ENCODE data around the gene MYO15A.

Gene MYO15A

DNA sequence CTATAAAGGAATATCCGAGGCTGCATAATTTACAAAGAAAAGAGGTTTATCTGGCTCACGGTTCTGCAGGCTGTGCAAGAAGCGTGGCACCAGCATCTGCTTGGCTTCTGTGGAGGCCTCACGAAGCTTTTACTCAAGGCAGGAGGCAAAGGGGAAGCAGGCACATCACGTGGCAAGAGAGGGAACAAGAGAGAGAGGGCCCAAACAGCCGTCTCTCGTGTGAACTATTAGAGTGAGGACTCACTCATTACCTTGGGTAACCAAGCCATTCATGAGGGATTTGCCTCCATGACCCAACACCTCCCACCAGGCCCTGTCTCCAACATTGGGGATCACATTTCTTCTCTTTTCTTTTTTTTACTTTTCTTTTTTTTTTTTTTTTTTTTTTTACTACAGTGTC, 67.6 kb downstream of the MYO15A start:
- H3K4me3 ChIP-seq (ENCODE audit: low read length): no peak overlapping the region
- no peak for TF ChIP-seq ZNF274 (IDR thresholded peaks at IDR 0.05; ENCODE audit: low read depth, low read length)

DNA sequence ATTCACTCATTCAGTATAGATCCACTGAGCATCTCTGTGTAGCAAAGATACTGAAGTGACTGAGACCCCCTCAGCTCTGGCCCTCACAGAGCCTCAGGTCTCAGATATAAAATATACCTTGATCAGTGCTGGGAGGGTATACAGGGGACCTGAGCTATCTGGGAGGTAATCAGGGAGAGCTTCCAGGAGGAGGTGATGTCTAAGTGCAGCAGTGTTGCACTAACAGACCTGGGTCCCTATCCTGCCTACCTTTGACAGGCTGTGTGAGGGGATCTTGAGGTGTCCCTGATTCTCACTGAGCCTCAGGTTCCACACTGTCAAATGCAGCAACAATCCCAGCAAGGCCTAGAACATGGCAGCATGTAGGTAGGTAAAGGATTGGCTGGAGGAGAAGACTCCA, 68.6 kb downstream of the MYO15A start:
- no peak overlapping the region for H3K4me3 ChIP-seq (ENCODE audit: low read length)
- TF ChIP-seq ZNF274 (IDR thresholded peaks at IDR 0.05; ENCODE audit: low read depth, low read length): no peak

DNA sequence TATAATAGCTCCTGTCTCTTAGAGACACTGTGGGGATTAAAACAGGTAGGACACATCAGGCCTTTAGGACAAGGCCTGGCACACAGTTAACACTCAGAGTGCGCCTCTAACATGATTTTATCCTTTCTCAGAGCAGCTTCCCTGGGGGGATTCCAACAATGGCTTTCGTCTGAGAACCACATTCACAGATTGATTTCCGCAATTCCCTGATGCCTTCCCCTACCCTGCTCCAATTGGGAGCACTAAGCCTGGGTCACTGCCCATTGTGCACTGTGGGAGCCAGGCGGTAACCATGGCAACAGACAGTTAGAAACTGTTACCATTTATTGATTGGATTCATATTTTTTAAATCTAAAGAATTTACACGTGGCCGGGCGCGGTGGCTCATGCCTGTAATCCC, 69.2 kb downstream of the MYO15A start:
- TF ChIP-seq ZNF274 (IDR thresholded peaks at IDR 0.05; ENCODE audit: low read depth, low read length): no peak

DNA sequence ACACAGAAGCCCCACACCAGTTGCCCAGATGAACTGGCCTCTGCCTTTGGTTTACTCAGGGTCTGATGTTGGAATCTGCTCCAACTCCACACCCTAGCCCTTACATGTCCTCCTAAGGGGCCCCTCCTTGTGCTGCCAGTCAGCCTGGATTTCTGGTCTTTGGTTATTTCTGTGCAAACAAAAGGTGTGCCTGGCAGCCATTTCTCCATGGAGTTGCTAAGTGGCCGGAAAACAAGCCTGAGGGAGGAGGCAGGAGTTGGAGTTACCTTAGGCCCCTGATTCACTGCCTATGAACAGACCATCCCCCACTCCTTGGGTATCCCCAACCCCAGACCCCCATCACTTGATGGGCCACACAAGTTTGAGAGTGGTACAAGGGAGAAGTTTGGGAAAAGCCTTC, 70.6 kb downstream of the MYO15A start:
- no peak for TF ChIP-seq ZNF274 (IDR thresholded peaks at IDR 0.05; ENCODE audit: low read depth, low read length)
- H3K4me3 ChIP-seq (ENCODE audit: low read length): no peak overlapping the region

More for the DNA sequence above, 69.2 kb downstream of the MYO15A start:
- no peak overlapping the region for H3K4me3 ChIP-seq (ENCODE audit: low read length)

DNA sequence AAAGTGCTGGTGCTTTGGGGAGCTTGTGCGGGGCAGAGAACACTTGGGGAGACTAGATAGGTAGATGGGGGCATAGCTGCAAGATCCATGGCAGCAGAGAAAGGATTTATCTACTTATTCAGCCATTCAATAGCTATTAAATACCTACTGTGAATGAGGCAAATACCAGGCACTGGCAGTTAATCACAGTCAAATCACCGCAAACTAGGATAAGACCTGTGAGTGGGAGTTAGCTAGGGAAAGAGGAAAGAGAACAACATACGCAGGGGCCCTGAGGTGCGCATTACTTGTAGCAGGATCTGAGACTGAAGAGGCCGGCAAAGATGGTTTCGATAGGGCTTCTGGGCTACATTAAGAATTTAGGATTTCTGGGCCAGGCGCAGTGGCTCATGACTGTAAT, 71.2 kb downstream of the MYO15A start:
- no peak for TF ChIP-seq ZNF274 (IDR thresholded peaks at IDR 0.05; ENCODE audit: low read depth, low read length)

DNA sequence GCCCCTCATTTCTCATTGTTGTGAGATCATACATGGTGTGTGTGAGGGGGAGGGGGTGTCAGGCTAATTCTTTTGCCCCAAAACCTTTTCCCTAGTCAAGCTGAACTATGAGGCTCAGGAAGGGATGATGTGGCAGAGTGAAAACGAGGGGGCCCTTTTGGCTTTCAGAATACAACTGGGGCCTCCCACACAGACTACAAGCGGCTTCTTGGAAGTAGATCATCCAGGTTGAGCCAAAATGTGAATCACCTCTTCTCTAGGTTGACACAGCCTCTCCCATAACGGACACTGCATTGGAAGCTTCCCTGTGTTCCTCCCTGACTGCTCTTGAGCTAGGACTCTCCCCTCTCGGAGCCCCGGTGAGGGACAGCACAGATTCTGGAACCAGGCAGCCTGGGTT, 72.8 kb downstream of the MYO15A start:
- no peak overlapping the region for H3K4me3 ChIP-seq (ENCODE audit: low read length)
- TF ChIP-seq ZNF274 (IDR thresholded peaks at IDR 0.05; ENCODE audit: low read depth, low read length): no peak

More for the DNA sequence above, 71.2 kb downstream of the MYO15A start:
- no peak overlapping the region for H3K4me3 ChIP-seq (ENCODE audit: low read length)

DNA sequence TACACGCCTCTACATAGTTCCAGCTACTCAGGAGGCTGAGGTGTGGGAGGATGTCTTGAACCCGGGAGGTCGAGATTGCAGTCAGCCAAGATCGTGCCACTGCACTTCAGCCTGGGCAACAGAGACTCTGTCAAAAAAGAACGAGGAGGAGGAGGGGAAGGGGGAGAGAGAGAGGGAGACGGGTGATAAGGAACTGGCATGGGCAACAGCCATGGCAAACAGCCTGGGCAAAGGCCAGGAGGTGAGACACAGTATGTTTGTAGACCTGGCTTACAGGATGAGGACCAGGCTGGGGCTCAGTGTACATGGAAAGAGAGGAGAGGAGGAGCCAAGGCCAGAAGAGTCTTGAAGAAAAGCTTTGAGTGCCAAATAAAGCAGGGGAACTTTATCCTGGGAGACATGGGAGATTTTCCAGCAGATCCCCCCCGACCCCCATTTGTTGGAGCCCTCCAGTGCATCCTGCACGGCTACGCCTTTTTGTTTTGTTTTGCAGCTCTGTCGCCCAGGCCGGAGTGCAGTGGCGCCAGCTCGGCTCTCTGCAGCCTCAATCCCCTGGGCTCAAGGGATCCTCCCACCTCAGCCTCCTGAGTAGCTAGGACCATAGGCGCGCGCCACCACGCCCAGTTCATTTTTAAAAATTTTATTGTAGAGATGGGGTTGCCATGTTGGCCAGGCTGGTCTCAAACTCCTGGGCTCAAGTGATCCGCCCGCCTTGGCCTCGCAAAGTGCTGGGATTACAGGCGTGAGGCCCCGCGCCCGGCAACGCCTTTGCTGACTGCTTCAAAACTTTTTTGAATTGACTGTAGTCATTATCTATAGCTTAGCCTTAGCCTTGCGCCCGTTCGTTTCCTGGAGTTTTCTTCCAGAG, 73.8 kb downstream of the MYO15A start:
- peak overlapping the region; percentile 67; the same call in 1 of the 2 replicates for H3K4me3 ChIP-seq (ENCODE audit: low read length)
- no peak for TF ChIP-seq ZNF274 (IDR thresholded peaks at IDR 0.05; ENCODE audit: low read depth, low read length)

DNA sequence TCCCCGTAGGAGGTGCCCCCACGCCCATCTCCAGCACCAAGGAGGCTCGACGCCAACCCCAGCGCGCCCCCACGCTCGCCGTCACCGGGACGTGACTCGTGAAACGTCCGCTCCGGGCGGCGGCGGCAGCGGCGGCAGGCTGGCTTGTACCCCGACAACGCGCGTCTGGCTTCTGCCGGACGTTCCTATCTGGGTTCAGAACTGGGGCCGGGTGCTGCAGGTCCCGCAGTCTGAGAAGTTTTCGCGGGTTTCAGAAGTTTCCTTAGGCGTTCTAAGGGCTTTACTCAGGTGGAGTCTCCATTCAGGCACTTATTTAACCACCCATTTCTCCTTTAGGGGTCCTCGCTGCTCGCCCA, 74.4 kb downstream of the MYO15A start:
- peak overlapping the region; percentile 67 for H3K4me3 ChIP-seq (ENCODE audit: low read length)
- no peak for TF ChIP-seq ZNF274 (IDR thresholded peaks at IDR 0.05; ENCODE audit: low read depth, low read length)

DNA sequence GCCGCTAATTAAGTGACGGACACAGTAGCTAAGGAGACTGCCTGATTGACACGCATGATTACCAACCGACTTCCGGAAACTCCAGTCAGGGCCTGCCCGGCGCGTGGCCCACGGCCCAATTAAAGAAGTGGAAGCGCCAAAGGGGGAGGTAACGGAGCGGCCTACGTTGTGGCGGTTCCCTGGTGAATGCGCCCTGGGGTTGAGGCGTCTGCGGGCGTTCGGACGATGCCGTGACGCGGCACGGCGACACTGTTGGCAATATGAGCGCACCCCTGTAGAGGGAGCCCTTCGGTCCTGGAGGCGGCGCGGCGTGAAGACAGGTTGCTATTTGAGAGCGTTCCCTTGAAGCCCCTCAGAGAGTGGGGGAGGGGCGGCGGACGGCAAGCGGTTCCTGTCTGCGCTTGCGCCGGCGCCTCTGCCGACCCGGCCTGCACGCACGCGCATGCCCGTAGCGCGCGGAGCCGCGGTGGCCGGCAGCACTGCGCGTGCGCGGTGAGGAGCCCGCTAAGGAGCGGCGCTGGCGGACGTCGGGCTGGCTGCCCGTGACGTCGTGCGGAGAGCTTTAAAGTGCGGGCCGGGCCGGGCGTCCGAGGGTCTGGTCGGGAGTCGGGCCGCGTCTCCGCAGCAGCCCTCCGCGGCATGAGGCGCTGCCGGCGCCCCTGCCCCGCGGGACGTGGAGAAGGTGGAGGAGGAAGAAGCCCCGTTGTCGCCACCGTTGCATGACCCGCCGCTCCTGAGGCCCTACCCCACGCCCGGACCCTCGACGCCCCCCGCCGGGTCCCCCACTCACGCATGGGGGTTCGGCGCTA, 75.0 kb downstream of the MYO15A start, which contains the start of gene ALKBH5:
TSS of gene ALKBH5 (plus strand) at position 495 of the 809 bp plus-strand sequence. CDS start 416 bp downstream, outside the sequence.
- TF ChIP-seq ZNF274 (IDR thresholded peaks at IDR 0.05; ENCODE audit: low read depth, low read length): no peak

DNA sequence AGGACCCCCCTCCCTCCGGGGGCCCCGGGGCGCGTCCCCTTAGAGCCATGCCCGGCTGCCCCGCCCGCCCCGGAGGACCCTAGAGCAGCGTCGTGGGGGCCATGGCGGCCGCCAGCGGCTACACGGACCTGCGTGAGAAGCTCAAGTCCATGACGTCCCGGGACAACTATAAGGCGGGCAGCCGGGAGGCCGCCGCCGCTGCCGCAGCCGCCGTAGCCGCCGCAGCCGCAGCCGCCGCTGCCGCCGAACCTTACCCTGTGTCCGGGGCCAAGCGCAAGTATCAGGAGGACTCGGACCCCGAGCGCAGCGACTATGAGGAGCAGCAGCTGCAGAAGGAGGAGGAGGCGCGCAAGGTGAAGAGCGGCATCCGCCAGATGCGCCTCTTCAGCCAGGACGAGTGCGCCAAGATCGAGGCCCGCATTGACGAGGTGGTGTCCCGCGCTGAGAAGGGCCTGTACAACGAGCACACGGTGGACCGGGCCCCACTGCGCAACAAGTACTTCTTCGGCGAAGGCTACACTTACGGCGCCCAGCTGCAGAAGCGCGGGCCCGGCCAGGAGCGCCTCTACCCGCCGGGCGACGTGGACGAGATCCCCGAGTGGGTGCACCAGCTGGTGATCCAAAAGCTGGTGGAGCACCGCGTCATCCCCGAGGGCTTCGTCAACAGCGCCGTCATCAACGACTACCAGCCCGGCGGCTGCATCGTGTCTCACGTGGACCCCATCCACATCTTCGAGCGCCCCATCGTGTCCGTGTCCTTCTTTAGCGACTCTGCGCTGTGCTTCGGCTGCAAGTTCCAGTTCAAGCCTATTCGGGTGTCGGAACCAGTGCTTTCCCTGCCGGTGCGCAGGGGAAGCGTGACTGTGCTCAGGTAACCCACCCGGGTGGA, 75.8 kb downstream of the MYO15A start:
- no peak for TF ChIP-seq ZNF274 (IDR thresholded peaks at IDR 0.05; ENCODE audit: low read depth, low read length)
- H3K4me3 ChIP-seq (ENCODE audit: low read length): peak overlapping the region; percentile 94

More for the DNA sequence above, 75.0 kb downstream of the MYO15A start, which contains the start of gene ALKBH5:
- H3K4me3 ChIP-seq (ENCODE audit: low read length): peak within 1 kb of the TSS; percentile 94

DNA sequence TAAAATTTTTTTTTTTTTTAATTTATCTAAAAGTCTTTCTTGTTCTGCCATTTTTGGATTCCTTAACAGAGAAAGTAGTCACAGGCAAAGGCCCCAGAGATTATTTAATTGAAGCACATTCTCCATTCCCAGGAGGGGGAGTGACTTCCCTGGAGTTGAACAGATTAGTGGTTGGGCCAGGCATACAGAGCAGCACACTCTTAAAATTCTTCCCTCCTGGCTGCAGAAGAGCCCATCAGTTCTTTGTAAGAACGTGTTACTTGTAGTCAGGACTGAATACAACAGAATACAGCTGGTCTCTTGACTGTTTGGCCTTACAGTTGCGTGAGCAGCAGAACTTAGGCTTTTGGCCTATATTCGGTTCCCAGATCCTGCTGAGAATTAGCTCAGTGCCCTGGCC, 76.8 kb downstream of the MYO15A start:
- H3K4me3 ChIP-seq (ENCODE audit: low read length): peak overlapping the region; percentile 94
- TF ChIP-seq ZNF274 (IDR thresholded peaks at IDR 0.05; ENCODE audit: low read depth, low read length): no peak

DNA sequence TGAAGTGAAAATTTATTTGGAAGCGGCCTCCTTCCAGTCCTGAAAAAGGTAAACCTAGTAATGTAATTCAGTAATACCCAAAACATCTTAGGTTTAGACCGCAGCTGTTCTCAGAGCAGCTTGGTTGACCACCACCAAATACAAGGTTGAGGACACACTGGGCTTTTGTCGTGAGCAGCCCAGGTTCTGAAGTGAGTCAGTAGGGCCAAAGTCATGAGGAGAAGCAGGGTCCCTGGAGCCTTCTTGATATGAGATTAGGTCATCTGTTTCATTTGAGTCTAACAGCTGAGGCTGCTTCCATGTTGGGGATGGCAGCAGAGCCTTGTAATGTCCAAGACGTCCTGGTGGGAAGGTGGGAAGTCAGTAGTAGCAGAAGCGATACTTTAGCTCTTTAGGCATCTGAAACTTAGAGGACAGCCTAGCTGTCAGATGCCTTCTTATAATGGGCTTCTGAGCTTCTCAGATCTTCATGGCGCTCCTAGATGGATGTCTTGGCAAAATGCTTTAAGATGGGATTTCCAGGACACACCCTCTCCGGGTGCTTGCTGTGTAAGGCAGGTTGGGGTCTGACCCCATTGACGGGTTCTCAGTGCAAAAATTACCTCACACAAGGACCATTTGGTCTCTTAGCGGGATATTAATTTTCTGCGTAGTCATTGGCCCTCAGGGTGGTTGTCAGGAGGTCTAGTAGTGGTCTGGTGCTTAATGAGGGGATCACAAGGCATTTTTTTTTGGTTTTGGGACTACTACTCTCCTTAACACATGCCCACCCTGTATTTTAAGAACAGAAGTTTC, 77.5 kb downstream of the MYO15A start:
- peak overlapping the region; percentile 94 for H3K4me3 ChIP-seq (ENCODE audit: low read length)
- TF ChIP-seq ZNF274 (IDR thresholded peaks at IDR 0.05; ENCODE audit: low read depth, low read length): no peak

DNA sequence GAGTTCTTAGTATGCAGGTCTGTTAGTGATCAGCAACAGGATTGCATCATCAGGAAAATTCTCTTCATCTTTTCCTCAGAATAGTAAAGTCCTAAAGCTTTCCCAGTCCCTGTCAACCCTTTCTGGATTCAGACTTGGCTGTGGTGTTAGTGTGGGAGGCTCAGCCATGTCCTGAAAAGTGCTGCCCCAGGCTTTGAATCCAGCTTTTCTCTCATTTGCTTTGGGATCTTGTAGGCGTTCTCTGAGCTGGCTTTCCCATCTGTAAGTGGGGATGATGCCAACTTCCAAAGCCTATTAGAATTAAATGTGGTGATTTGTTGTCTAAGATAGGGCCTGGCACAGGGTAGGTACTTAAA, 78.0 kb downstream of the MYO15A start:
- TF ChIP-seq ZNF274 (IDR thresholded peaks at IDR 0.05; ENCODE audit: low read depth, low read length): no peak
- H3K4me3 ChIP-seq (ENCODE audit: low read length): peak overlapping the region; percentile 94

Measured in GM08714 (cell line).